Small intestine (tissue), 7 donors: ENCODE data around the gene RELCH. TPM values are rescaled to one million over a fixed set of nuclear protein-coding genes. Genes with fewer than 3 reads are reported as not detected.

Experiments used
- DNase-seq, 2 donors: peaks; one replicate each; pipeline versions ENCODE4 v3.0.0 to v3.0.0-alpha.2; 2013
- FAIRE-seq: peaks from 2 replicates; lab custom pipeline; 2012; peaks lifted over from hg19 to GRCh38; lab: Jason Lieb, UNC
- H3K27ac ChIP-seq, 3 donors: one replicate each; pipeline ENCODE4 v1.5.1; 2013; ENCODE audit warnings: low read length in 2 of 3, mild to moderate bottlenecking in 2 of 3, control low read depth in 1 of 3, inconsistent platforms in 1 of 3, low read depth in 1 of 3, moderate library complexity in 1 of 3
- H3K27me3 ChIP-seq, 3 donors: one replicate each; pipeline ENCODE4 v1.6.1; 2013; ENCODE audit warnings: low read length in 3 of 3, inconsistent platforms in 1 of 3; ENCODE audit not compliant: control insufficient read depth in 3 of 3, insufficient read depth in 3 of 3
- H3K36me3 ChIP-seq, 3 donors: one replicate each; pipeline ENCODE4 v1.6.1; 2013; ENCODE audit warnings: low read length in 3 of 3, inconsistent platforms in 1 of 3, low read depth in 1 of 3, mild to moderate bottlenecking in 1 of 3, moderate library complexity in 1 of 3; ENCODE audit not compliant: control insufficient read depth in 3 of 3, insufficient read depth in 2 of 3
- H3K4me1 ChIP-seq, 3 donors: one replicate each; pipeline ENCODE4 v1.6.1; 2013; ENCODE audit warnings: low read length in 2 of 3, inconsistent platforms in 1 of 3, low read depth in 1 of 3, mild to moderate bottlenecking in 1 of 3, moderate library complexity in 1 of 3; ENCODE audit not compliant: control insufficient read depth in 3 of 3, insufficient read depth in 2 of 3
- H3K4me3 ChIP-seq, 3 donors: one replicate each; pipeline ENCODE4 v1.5.1; 2013; ENCODE audit warnings: low read length in 3 of 3, control low read depth in 1 of 3, inconsistent platforms in 1 of 3, low read depth in 1 of 3, mild to moderate bottlenecking in 1 of 3, moderate library complexity in 1 of 3
- H3K9me3 ChIP-seq, 2 donors: one replicate each; pipeline ENCODE4 v1.6.1; 2013; ENCODE audit warnings: low read depth in 1 of 2, low read length in 1 of 2; ENCODE audit not compliant: control insufficient read depth in 2 of 2, insufficient read depth in 1 of 2
- WGBS, 3 donors: extraction: QIAGEN DNeasy Blood & Tissue Kit; methylation state at CpG; one replicate each; pipeline ENCODE4 v1.1.7; 2013; 5-methylcytosine and 5-hydroxymethylcytosine counted together
- polyA plus RNA-seq, 4 donors: library from polyadenylated mRNA; stranded (reverse) in 3 of 4; unstranded in 1 of 4; fragments of 200-250 nt in 3 of 4; fragments of 120-200 nt in 1 of 4; gene quantifications; one replicate each; pipeline versions ENCODE4 v1.2.1 to v1.2.3, GENCODE V29; 2013
- donor health status: healthy with polysubstance abuse.
- donor health status: control.
- donor health status: control.
- donor health status: Bipolar disorder and iron deficiency.
- donor health status: healthy.

Gene RELCH
- polyA plus RNA-seq, 4 donors: 8.6 to 26.1 (median 11.1) TPM

DNA sequence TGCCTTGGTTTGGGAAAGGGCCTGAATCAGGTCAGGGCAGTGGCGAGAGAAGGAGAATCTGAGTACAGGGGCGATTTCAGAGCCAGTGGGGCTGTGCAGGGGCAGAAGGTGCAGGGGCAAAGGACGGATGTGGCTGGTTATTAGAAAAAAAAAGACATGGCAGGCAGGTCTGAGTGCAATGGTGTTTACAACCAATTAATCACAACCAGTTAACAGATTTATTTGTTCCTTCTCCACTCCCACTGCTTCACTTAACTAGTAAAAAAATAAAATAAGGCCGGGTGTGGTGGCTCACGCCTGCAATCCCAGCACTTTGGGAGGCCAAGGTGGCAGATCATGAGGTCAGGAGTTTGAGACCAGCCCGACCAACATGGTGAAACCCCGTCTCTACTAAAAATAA, 143.6 kb downstream of the RELCH start:
- FAIRE-seq (no peak), DNase-seq (peak; percentile 41 to 81)
- WGBS, 3 donors: 31 to 72% (median 49%) methylated on average over 7 of the region's 7 CpGs
- peaks cover 0 to 10% (median 1%) of the 10 kb centered on the region in 3 donors for H3K36me3 ChIP-seq
- peaks cover 0 to 14% (median 6%) of the 10 kb centered on the region in 3 donors for H3K27me3 ChIP-seq
- no peaks in the 10 kb centered on the region for H3K9me3 ChIP-seq
- peaks cover 4 to 45% (median 21%) of the 10 kb centered on the region in 3 donors for H3K4me1 ChIP-seq
- H3K4me3 ChIP-seq: peak overlapping the region in 1 of 3 donors; percentile 18
- H3K27ac ChIP-seq: peak overlapping the region; percentile 72 to 92 (median 89)

- 59 to 77% (median 69%) methylated on average over 8 of the region's 8 CpGs for WGBS, 3 donors
- FAIRE-seq: no peak
Observed at GRCh38 chr18:62331581-62332356, 144.7 kb downstream of the RELCH start.

DNA sequence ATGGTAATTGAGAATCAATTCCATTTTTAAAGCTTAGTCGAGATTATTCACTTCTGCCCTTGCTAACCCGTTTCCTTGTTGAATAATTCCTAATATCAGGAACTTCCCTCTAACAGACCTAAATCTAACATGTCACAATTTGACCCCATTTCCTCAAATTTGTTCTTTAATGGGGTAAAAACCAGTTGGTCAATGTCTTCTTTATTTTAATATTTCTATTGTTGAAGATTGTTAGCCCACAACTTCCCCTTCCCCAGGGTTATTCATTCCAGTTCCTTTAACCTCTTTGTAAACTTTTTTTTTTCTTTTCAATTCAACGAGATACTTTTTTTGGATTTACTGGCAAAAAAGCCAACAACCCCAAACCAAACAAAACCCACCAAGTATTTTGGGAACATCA, 145.4 kb downstream of the RELCH start:
- H3K4me3 ChIP-seq: no peak overlapping the region
- FAIRE-seq: no peak
- peaks cover 0 to 2% (median 0%) of the 10 kb centered on the region in 3 donors for H3K27me3 ChIP-seq
- no peaks in the 10 kb centered on the region for H3K9me3 ChIP-seq
- H3K4me1 ChIP-seq: peaks cover 10 to 56% (median 32%) of the 10 kb centered on the region in 3 donors
- 51 to 71% (median 56%) methylated on average over 3 of the region's 3 CpGs for WGBS, 3 donors
- no peak for DNase-seq
- peaks cover 0 to 16% (median 1%) of the 10 kb centered on the region in 3 donors for H3K36me3 ChIP-seq
- H3K27ac ChIP-seq: peak overlapping the region in 1 of 3 donors; percentile 6

More at GRCh38 chr18:62331581-62332356, 144.7 kb downstream of the RELCH start:
- peak in 1 of 2 donors; percentile 24 for DNase-seq
- Histone ChIP-seq H3K36me3 (peaks cover 0 to 16% (median 1%) of the 10 kb centered on the region in 3 donors), H3K4me1 (peaks cover 7 to 56% (median 31%) of the 10 kb centered on the region in 3 donors), H3K27me3 (peaks cover 0 to 3% (median 2%) of the 10 kb centered on the region in 3 donors), H3K27ac (peak overlapping the region in 1 of 3 donors; percentile 17), H3K9me3 (no peaks in the 10 kb centered on the region), H3K4me3 (no peak overlapping the region)

- H3K27ac ChIP-seq: peak overlapping the region in 2 of 3 donors; percentile 6 to 14
- H3K36me3 ChIP-seq: peaks cover 0 to 16% (median 1%) of the 10 kb centered on the region in 3 donors
- no peak overlapping the region for H3K4me3 ChIP-seq
- 72 to 73% (median 72%) methylated on average over 13 of the region's 13 CpGs for WGBS, 3 donors
- H3K27me3 ChIP-seq: peaks cover 0 to 2% (median 0%) of the 10 kb centered on the region in 3 donors
- DNase-seq (no peak), FAIRE-seq (no peak)
- no peaks in the 10 kb centered on the region for H3K9me3 ChIP-seq
- peaks cover 15 to 58% (median 32%) of the 10 kb centered on the region in 3 donors for H3K4me1 ChIP-seq
Observed at GRCh38 chr18:62332964-62333695, 146.1 kb downstream of the RELCH start.

GRCh38 chr18:62334120-62334519, 147.1 kb downstream of the RELCH start:
- DNase-seq: peak; percentile 46 to 95
- WGBS, 3 donors: 15 to 65% (median 34%) methylated on average over 8 of the region's 8 CpGs
- no peak for FAIRE-seq

DNA sequence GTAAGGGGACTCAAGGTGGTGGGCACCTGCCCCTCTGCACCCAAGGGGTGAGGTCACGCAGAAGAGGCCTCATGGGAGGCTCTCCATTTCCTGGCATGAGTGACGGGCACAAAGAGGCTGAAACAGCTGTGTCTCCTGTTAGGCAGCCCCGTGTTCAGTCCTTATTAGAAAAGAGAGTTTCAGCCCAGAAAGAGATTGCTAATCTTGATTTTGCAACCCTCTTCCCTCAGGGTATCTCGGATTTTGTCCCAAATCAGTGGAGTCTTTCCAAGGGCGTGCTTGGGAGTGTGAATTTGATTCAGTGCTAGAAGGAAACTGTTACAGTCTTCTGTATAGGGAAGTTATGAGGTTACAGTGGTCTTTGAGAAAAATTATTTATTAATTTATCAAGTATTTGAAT, 148.4 kb downstream of the RELCH start:
- FAIRE-seq (no peak), DNase-seq (no peak)
- no peaks in the 10 kb centered on the region for H3K27me3 ChIP-seq
- H3K36me3 ChIP-seq: peaks cover 0 to 18% (median 1%) of the 10 kb centered on the region in 3 donors
- H3K4me3 ChIP-seq: no peak overlapping the region
- H3K9me3 ChIP-seq: no peaks in the 10 kb centered on the region
- H3K4me1 ChIP-seq: peaks cover 16 to 50% (median 31%) of the 10 kb centered on the region in 3 donors
- H3K27ac ChIP-seq: no peak overlapping the region
- WGBS, 3 donors: 74 to 78% (median 78%) methylated on average over 5 of the region's 5 CpGs

More at GRCh38 chr18:62334120-62334519, 147.1 kb downstream of the RELCH start:
- Histone ChIP-seq H3K36me3 (peaks cover 0 to 16% (median 1%) of the 10 kb centered on the region in 3 donors), H3K27ac (peak overlapping the region in 2 of 3 donors; percentile 89), H3K4me3 (peak overlapping the region in 1 of 3 donors; percentile 21), H3K9me3 (no peaks in the 10 kb centered on the region), H3K4me1 (peaks cover 16 to 57% (median 36%) of the 10 kb centered on the region in 3 donors), H3K27me3 (peaks cover 0 to 1% (median 0%) of the 10 kb centered on the region in 3 donors)

DNA sequence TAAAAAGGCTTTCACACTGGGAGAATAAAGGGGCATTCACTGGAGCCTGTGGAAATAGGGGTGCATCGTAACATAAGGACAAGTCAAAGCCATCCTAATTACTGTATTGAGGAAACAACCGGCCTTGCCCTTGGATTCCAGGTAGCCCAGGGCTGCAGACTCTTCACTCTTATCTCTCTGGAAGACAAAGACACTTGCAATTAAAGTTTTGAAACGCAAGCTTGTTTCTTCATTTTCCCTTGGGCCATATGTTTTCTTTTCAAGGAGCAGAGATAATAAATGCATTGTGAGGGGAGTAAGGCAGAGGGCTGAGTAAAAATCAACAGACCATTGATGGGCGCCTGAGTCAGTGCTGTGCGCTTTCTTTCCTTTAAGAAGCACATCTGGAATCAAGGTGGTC, 149.6 kb downstream of the RELCH start:
- Histone ChIP-seq H3K9me3 (no peaks in the 10 kb centered on the region), H3K4me1 (peaks cover 16 to 40% (median 28%) of the 10 kb centered on the region in 3 donors), H3K27me3 (no peaks in the 10 kb centered on the region), H3K4me3 (no peak overlapping the region), H3K27ac (peak overlapping the region in 1 of 3 donors; percentile 48), H3K36me3 (peaks cover 0 to 18% (median 1%) of the 10 kb centered on the region in 3 donors)
- DNase-seq: peak in 1 of 2 donors; percentile 16
- no peak for FAIRE-seq
- 59 to 66% (median 64%) methylated on average over 5 of the region's 5 CpGs for whole genome bisulfite sequencing, 3 donors

DNA sequence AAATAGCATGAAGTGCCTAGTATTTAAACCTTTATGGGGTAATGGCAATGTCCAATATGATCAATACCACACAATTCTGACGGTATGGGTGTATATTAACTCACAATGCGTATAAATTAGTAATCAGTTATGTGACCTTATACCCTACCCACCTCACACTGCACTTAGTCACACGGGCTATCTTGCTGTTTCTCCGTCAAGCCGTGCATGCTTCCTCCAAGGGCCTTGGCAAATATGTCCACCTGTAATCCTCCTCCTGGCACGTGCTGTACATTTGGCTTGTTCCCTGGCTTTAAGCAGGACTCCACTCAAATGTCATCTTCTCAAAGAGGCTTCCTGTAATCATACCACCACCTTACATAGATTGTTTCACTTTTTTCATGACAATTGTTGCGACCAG, 150.3 kb downstream of the RELCH start:
- DNase-seq (peak; percentile 49 to 85), FAIRE-seq (no peak)
- H3K4me1 ChIP-seq: peaks cover 14 to 36% (median 27%) of the 10 kb centered on the region in 3 donors
- H3K36me3 ChIP-seq: peaks cover 0 to 20% (median 1%) of the 10 kb centered on the region in 3 donors
- peak overlapping the region in 1 of 3 donors; percentile 36 for H3K27ac ChIP-seq
- H3K9me3 ChIP-seq: no peaks in the 10 kb centered on the region
- no peaks in the 10 kb centered on the region for H3K27me3 ChIP-seq
- WGBS, 3 donors: 19 to 69% (median 38%) methylated on average over 7 of the region's 7 CpGs
- H3K4me3 ChIP-seq: no peak overlapping the region
